Adrenal gland (tissue), 5 donors: ENCODE results near the gene PTPRN2.

Source experiments
- CTCF ChIP-seq, 6 experiments: fragments of 450-650 bp in 4 of 6; fragments of 200-600 bp in 2 of 6; sonication (generic) in 1 of 6; IDR thresholded peaks; 1 replicate in 5 of 6; 2 replicates in 1 of 6; pipeline versions ENCODE4 v1.5.1 to v1.8.0; 2016 to 2021; ENCODE audit warnings: antibody characterized with exemption in 6 of 6, mild to moderate bottlenecking in 2 of 6, moderate library complexity in 1 of 6
- POLR2A ChIP-seq, 2 donors: fragments of 450-650 bp; IDR thresholded peaks; one replicate each; pipeline ENCODE4 v1.6.1; 2017; ENCODE audit warnings: antibody characterized with exemption in 2 of 2, mild to moderate bottlenecking in 2 of 2, moderate library complexity in 1 of 2
- donor health status: DM: no; HTN: no; CAD: no.

GRCh38 chr7:158274404-158274811 is 313.2 kb downstream of the PTPRN2 start:
- no peak for TF ChIP-seq CTCF (IDR thresholded peaks at IDR 0.05)
- TF ChIP-seq POLR2A (IDR thresholded peaks at IDR 0.05) = no peak
